GM20000 (cell line): ENCODE measurements around the gene FSHB.
"Not testable (repeated sequence)": the region's sequence is repeated elsewhere in the genome, so short reads cannot be mapped to it uniquely, and the experiment has no call there.

Experiments
- DNase-seq: peaks from one replicate; pipeline ENCODE4 v3.0.0; 2012; ENCODE audit warnings: low spot score
- TF ChIP-seq, protein P1 (sequence below): IDR thresholded peaks from 2 replicates; pipeline ENCODE4 v1.5.1; 2012; ENCODE audit warnings: mild to moderate bottlenecking, control low read depth; ENCODE audit errors: extremely low read depth, missing control alignments

FSHB gene

DNA sequence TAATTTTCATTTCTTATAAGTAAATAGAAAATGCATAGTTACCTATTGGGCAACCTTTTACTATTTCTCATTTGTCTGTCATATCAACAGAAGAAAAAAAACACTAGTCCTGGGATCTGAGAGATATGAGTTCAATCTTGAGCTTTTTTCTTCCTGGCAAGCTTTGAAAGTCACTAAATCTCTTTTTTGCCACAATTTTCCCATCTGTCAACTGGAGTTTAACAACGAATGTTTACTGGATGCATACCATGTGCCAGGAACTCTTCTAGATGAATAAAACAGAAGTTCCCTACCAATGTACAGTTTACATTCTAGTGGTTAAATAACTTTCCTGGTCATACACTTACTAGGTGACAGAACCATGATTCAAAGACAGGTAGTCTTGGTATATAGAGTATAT is 31.0 kb downstream of the FSHB start:
- no peak for DNase-seq
- TF ChIP-seq, protein P1, sequence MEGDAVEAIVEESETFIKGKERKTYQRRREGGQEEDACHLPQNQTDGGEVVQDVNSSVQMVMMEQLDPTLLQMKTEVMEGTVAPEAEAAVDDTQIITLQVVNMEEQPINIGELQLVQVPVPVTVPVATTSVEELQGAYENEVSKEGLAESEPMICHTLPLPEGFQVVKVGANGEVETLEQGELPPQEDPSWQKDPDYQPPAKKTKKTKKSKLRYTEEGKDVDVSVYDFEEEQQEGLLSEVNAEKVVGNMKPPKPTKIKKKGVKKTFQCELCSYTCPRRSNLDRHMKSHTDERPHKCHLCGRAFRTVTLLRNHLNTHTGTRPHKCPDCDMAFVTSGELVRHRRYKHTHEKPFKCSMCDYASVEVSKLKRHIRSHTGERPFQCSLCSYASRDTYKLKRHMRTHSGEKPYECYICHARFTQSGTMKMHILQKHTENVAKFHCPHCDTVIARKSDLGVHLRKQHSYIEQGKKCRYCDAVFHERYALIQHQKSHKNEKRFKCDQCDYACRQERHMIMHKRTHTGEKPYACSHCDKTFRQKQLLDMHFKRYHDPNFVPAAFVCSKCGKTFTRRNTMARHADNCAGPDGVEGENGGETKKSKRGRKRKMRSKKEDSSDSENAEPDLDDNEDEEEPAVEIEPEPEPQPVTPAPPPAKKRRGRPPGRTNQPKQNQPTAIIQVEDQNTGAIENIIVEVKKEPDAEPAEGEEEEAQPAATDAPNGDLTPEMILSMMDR = no peak

DNA sequence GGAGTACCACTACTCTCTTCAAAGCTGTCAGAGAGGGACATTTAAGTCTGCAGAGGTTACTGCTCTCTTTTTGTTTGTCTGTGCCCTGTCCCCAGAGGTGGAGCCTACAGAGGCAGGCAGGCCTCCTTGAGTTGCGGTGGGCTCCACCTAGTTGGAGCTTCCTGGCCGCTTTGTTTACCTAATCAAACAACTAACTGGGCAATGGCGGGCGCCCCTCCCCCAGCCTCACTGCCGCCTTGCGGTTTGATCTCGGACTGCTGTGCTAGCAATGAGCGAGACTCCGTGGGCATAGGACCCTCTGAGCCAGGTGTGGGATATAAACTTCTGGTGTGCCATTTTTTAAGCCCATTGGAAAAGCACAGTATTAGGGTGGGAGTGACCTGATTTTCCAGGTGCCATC is 37.8 kb downstream of the FSHB start:
- not testable (repeated sequence) for DNase-seq

DNA sequence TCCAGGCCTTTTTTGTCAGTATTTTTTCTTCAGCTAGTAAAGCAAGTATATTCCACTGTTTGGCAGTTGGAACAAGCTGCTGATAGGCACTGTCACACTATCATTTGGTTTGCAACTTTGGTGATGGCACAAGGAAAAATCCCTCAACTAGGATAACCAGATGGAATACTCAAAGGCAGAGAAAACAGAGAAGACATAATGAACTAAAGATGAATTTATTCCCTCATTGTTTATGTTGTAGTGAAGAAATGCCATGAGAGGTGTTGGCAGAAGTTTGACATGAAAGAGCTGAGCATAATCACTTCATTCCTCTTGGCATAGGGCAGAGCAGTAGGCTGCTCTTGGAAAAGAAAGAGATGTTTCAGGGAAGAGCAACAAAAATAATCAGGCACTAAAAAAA is 39.9 kb downstream of the FSHB start:
- no peak for DNase-seq
- TF ChIP-seq, protein P1 = no peak

DNA sequence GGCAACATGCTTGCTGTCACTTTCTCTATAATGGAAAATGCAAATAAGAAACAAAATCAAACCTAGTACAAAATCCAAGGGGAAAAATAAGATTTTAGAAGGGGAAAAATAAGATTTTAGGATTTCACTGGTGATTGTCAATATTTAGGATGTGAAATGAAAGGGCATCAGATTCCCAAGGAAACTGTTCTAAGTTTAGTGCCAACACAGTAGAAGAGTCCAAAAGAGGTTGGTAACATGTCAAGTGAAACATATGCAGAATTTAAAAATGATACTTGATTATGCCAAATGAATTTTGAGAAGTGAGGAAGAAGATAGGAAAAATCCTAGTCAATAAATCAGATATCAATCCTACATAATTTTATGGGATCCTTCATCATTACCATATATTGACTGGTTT is 46.4 kb downstream of the FSHB start:
- TF ChIP-seq, protein P1 = no peak
- no peak for DNase-seq

DNA sequence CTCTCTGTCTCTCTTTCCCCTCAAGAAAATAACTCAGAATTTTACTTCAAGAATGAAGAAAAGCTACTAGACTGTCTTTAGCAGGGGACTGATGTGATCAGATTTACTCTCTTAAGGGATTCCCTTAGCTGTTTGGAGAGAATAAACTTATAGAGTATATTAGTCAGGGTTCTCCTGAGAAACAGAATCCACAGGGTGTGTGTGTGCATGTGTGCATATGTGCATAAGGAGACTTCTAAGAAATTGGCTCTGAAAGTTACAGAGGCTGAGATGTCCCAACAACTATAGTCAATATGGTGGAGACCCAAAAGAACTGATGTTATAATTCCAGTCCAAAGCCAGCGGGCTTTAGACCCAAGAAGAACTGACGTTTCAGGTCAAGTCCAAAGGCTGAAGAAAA is 49.0 kb downstream of the FSHB start:
- no peak for DNase-seq
- TF ChIP-seq, protein P1 = no peak

DNA sequence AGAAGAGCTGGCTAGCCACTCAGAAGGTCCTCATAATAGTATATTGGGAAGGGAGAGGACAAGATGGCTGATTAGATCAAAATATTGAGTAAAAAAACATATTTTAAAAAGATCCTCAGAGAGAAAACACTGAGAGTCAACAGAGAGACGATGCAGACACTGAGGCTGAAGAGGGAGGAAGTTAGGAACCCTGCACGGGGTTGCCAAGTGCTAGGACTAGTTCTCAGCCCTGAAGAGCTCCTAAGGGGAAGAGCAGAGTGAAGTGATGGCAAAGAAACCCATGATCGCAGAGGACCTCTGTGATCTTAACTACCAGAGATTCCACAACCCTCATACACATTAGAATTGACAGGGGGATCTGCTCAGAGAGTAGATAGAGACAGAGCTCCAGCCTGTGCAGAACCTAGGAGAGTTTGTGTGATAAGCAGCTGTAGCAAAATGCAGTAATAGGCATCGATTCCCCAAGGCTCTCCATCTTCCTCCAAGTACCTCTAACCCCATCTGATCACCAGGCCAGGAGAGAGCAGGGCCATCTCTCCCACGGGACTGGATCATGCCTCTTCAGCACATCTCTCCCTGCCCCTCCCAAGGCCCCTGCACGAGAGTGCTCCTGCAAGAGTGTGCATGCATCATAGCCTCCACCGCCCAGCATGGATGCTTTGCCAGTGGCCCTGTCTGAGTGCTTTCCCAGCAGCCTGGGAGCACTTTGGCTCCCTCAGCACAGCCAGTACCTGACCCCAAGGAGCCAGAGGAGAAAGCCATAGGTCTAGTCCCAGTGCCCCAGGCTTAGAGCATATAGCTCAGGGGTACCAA is 50.9 kb downstream of the FSHB start:
- TF ChIP-seq, protein P1 = no peak
- no peak for DNase-seq

DNA sequence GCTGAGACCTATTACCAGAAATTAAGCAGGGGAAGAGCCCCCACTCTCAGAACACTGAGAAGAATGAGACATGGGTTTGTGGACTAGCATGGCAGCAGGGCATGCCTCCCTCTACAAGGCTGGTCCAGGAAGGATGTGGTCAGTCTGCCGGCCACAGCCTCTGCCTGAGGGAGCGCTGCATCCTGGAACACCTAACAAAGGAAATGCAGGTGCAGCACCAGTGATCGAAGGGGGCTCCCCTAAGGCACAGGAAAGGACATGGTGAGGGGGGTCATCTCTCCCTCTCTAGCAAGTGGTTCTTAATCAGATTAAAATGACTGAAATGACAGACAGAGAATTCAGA is 51.4 kb downstream of the FSHB start:
- no peak for DNase-seq
- TF ChIP-seq, protein P1 = no peak
